Measurements from ENCODE around the gene CXCL16.

Gene CXCL16

GRCh38 chr17:4740584-4740983 lies 856 bp upstream of the CXCL16 start:
- peaks cover 99% of the 10 kb centered on the region for H3K27me3 ChIP-seq (ENCODE audit: control insufficient read depth, insufficient read depth, low read length, poor library complexity, severe bottlenecking)
- H3K4me1 ChIP-seq (ENCODE audit: control insufficient read depth, insufficient read depth, low read length) = peaks cover 7% of the 10 kb centered on the region
- 83 to 87% methylated on average over 7 to 8 of the region's 8 CpGs for WGBS, 2 experiments
- H3K9me3 ChIP-seq (ENCODE audit: control insufficient read depth, low read length) = no peaks in the 10 kb centered on the region
- no peak overlapping the region for H3K27ac ChIP-seq (ENCODE audit: insufficient read depth, low read depth, low read length, poor library complexity, severe bottlenecking)
- no peaks in the 10 kb centered on the region for H3K36me3 ChIP-seq (ENCODE audit: control insufficient read depth, insufficient read depth, low read length)
- no peak overlapping the region for H3K4me3 ChIP-seq (ENCODE audit: insufficient read depth, low read depth, low read length)

GRCh38 chr17:4740025-4740351 lies 260 bp upstream of the CXCL16 start:
- WGBS, 2 experiments = 17 to 19% methylated on average over 13 of the region's 13 CpGs
- H3K9me3 ChIP-seq (ENCODE audit: control insufficient read depth, low read length) = no peaks in the 10 kb centered on the region
- no peak overlapping the region for H3K27ac ChIP-seq (ENCODE audit: insufficient read depth, low read depth, low read length, poor library complexity, severe bottlenecking)
- peaks cover 3% of the 10 kb centered on the region for H3K4me1 ChIP-seq (ENCODE audit: control insufficient read depth, insufficient read depth, low read length)
- peak overlapping the region; percentile 44 for H3K4me3 ChIP-seq (ENCODE audit: insufficient read depth, low read depth, low read length)
- H3K27me3 ChIP-seq (ENCODE audit: control insufficient read depth, insufficient read depth, low read length, poor library complexity, severe bottlenecking) = peaks cover 93% of the 10 kb centered on the region
- H3K36me3 ChIP-seq (ENCODE audit: control insufficient read depth, insufficient read depth, low read length) = no peaks in the 10 kb centered on the region

GRCh38 chr17:4738136-4739121 lies 1.3 kb downstream of the CXCL16 start:
- 14 to 15% methylated on average over 41 of the region's 41 CpGs for WGBS, 2 experiments
- Histone ChIP-seq H3K27me3 (ENCODE audit: control insufficient read depth, insufficient read depth, low read length, poor library complexity, severe bottlenecking) (peaks cover 77% of the 10 kb centered on the region), H3K36me3 (ENCODE audit: control insufficient read depth, insufficient read depth, low read length) (no peaks in the 10 kb centered on the region), H3K4me3 (ENCODE audit: insufficient read depth, low read depth, low read length) (peak overlapping the region; percentile 44), H3K27ac (ENCODE audit: insufficient read depth, low read depth, low read length, poor library complexity, severe bottlenecking) (no peak overlapping the region), H3K9me3 (ENCODE audit: control insufficient read depth, low read length) (no peaks in the 10 kb centered on the region), H3K4me1 (ENCODE audit: control insufficient read depth, insufficient read depth, low read length) (no peaks in the 10 kb centered on the region)

GRCh38 chr17:4735876-4736651 lies 3.7 kb downstream of the CXCL16 start:
- Histone ChIP-seq H3K27me3 (ENCODE audit: control insufficient read depth, insufficient read depth, low read length, poor library complexity, severe bottlenecking) (peaks cover 54% of the 10 kb centered on the region), H3K27ac (ENCODE audit: insufficient read depth, low read depth, low read length, poor library complexity, severe bottlenecking) (no peak overlapping the region), H3K36me3 (ENCODE audit: control insufficient read depth, insufficient read depth, low read length) (no peaks in the 10 kb centered on the region), H3K4me1 (ENCODE audit: control insufficient read depth, insufficient read depth, low read length) (peaks cover 3% of the 10 kb centered on the region), H3K4me3 (ENCODE audit: insufficient read depth, low read depth, low read length) (no peak overlapping the region), H3K9me3 (ENCODE audit: control insufficient read depth, low read length) (no peaks in the 10 kb centered on the region)
- WGBS, 2 experiments = 79 to 82% methylated on average over 9 of the region's 9 CpGs

- H3K4me1 ChIP-seq (ENCODE audit: control insufficient read depth, insufficient read depth, low read length) = peaks cover 3% of the 10 kb centered on the region
- 87 to 89% methylated on average over 8 of the region's 8 CpGs for WGBS, 2 experiments
Measured at GRCh38 chr17:4734857-4735475, 4.8 kb downstream of the CXCL16 start.

GRCh38 chr17:4733073-4733531 lies 6.6 kb downstream of the CXCL16 start:
- H3K36me3 ChIP-seq (ENCODE audit: control insufficient read depth, insufficient read depth, low read length) = no peaks in the 10 kb centered on the region
- peaks cover 3% of the 10 kb centered on the region for H3K4me1 ChIP-seq (ENCODE audit: control insufficient read depth, insufficient read depth, low read length)
- H3K27me3 ChIP-seq (ENCODE audit: control insufficient read depth, insufficient read depth, low read length, poor library complexity, severe bottlenecking) = peaks cover 24% of the 10 kb centered on the region
- no peaks in the 10 kb centered on the region for H3K9me3 ChIP-seq (ENCODE audit: control insufficient read depth, low read length)
- 95 to 97% methylated on average over 6 of the region's 6 CpGs for WGBS, 2 experiments
- no peak overlapping the region for H3K27ac ChIP-seq (ENCODE audit: insufficient read depth, low read depth, low read length, poor library complexity, severe bottlenecking)
- no peak overlapping the region for H3K4me3 ChIP-seq (ENCODE audit: insufficient read depth, low read depth, low read length)

More at GRCh38 chr17:4734857-4735475, 4.8 kb downstream of the CXCL16 start:
- Histone ChIP-seq H3K27ac (ENCODE audit: insufficient read depth, low read depth, low read length, poor library complexity, severe bottlenecking) (no peak overlapping the region), H3K36me3 (ENCODE audit: control insufficient read depth, insufficient read depth, low read length) (no peaks in the 10 kb centered on the region), H3K27me3 (ENCODE audit: control insufficient read depth, insufficient read depth, low read length, poor library complexity, severe bottlenecking) (peaks cover 43% of the 10 kb centered on the region), H3K9me3 (ENCODE audit: control insufficient read depth, low read length) (no peaks in the 10 kb centered on the region), H3K4me3 (ENCODE audit: insufficient read depth, low read depth, low read length) (no peak overlapping the region)

DNA sequence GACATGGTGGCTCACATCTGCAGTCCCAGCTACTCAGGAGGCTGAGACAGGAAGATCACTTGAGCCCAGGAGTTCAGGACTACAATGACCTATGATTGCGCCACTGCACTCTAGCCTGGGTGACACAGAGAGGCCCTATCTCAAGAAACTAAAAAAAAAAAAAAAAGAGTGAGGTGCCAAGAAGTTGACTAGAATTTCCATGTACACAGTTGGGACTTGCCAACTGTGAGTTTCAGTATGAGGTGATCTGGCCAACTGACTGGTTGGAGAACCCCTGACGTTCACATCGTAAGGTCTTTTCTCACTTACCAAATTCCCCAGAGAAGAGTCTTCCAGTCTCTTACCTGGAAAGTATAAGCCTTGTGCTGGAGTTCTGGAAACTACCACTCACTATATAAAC lies 11.6 kb downstream of the CXCL16 start:
- Histone ChIP-seq H3K4me3 (ENCODE audit: insufficient read depth, low read depth, low read length) (no peak overlapping the region), H3K36me3 (ENCODE audit: control insufficient read depth, insufficient read depth, low read length) (no peaks in the 10 kb centered on the region), H3K9me3 (ENCODE audit: control insufficient read depth, low read length) (no peaks in the 10 kb centered on the region), H3K27me3 (ENCODE audit: control insufficient read depth, insufficient read depth, low read length, poor library complexity, severe bottlenecking) (no peaks in the 10 kb centered on the region), H3K4me1 (ENCODE audit: control insufficient read depth, insufficient read depth, low read length) (peaks cover 3% of the 10 kb centered on the region), H3K27ac (ENCODE audit: insufficient read depth, low read depth, low read length, poor library complexity, severe bottlenecking) (no peak overlapping the region)
- 89 to 100% methylated on average over 2 of the region's 3 CpGs for WGBS, 2 experiments

- Histone ChIP-seq H3K9me3 (ENCODE audit: control insufficient read depth, low read length) (no peaks in the 10 kb centered on the region), H3K36me3 (ENCODE audit: control insufficient read depth, insufficient read depth, low read length) (no peaks in the 10 kb centered on the region), H3K4me3 (ENCODE audit: insufficient read depth, low read depth, low read length) (no peak overlapping the region), H3K4me1 (ENCODE audit: control insufficient read depth, insufficient read depth, low read length) (no peaks in the 10 kb centered on the region), H3K27me3 (ENCODE audit: control insufficient read depth, insufficient read depth, low read length, poor library complexity, severe bottlenecking) (no peaks in the 10 kb centered on the region), H3K27ac (ENCODE audit: insufficient read depth, low read depth, low read length, poor library complexity, severe bottlenecking) (no peak overlapping the region)
- 84 to 90% methylated on average over 8 to 9 of the region's 9 CpGs for WGBS, 2 experiments
Measured at GRCh38 chr17:4725646-4726310, 13.9 kb downstream of the CXCL16 start.

GRCh38 chr17:4724650-4725049 lies 15.1 kb downstream of the CXCL16 start:
- no peaks in the 10 kb centered on the region for H3K27me3 ChIP-seq (ENCODE audit: control insufficient read depth, insufficient read depth, low read length, poor library complexity, severe bottlenecking)
- H3K9me3 ChIP-seq (ENCODE audit: control insufficient read depth, low read length) = no peaks in the 10 kb centered on the region
- no peaks in the 10 kb centered on the region for H3K36me3 ChIP-seq (ENCODE audit: control insufficient read depth, insufficient read depth, low read length)
- 85 to 90% methylated on average over 5 of the region's 5 CpGs for WGBS, 2 experiments
- H3K4me1 ChIP-seq (ENCODE audit: control insufficient read depth, insufficient read depth, low read length) = no peaks in the 10 kb centered on the region
- no peak overlapping the region for H3K27ac ChIP-seq (ENCODE audit: insufficient read depth, low read depth, low read length, poor library complexity, severe bottlenecking)
- H3K4me3 ChIP-seq (ENCODE audit: insufficient read depth, low read depth, low read length) = no peak overlapping the region

Measured in ectodermal cell (in vitro differentiated cells).